ENCODE data around the gene IQSEC3. TPM values are rescaled to one million over a fixed set of nuclear protein-coding genes. Genes with fewer than 3 reads are reported as not detected.

Gene IQSEC3
- total and polyA plus RNA-seq, 2 of the 13 experiments (the other 11 are each of a cell fraction or from before 2014, with no cell fraction given) = not detected

DNA sequence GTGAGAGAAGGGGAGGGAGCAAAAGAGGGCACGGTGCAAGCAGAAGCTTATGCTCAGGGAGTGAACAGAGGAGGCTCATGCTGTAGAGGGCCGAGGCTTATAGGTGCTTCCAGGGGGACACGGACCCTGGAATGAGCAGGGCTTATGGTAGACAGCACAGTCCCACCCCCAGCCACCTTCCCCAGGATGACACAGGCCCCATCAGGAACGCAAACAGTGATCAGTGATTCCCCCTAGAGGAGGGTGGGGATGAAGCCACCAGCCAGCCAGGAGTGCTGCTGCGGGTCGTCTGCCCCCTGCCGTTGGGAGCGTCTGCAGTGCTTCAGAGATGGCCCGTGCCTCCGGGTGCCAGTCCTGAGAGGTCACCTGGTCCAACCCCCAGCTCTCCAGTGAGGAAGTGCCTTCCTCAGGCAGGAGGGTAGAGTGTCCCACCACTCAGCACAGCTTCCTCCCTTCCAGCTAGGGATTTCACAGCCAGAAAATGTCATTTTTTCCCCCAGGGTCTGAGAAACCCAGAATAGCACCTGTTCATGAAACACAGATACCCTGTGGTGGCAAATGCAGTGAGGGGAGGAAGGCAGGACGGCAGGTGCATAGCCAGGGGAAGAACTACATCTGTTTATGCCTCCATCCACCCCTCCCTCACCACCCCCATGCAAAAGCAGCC, 86.6 kb downstream of the IQSEC3 start (continued):
- TF ChIP-seq YEATS4 (CRISPR knock-in tag; IDR thresholded peaks at IDR 0.05; ENCODE audit: borderline replicate concordance) = no peak
- TF ChIP-seq ZNF761 (CRISPR knock-in tag; conservative IDR thresholded peaks at IDR 0.05) = no peak
- TF ChIP-seq KAT2B (IDR thresholded peaks at IDR 0.05; ENCODE audit: borderline replicate concordance, low read depth, low read length) = no peak
- no peak for TF ChIP-seq ERF (CRISPR knock-in tag; IDR thresholded peaks at IDR 0.05)
- no peak for TF ChIP-seq MAFF (IDR thresholded peaks at IDR 0.05; ENCODE audit: low read depth, low read length)
- no peak for TF ChIP-seq ZNF564 (CRISPR knock-in tag; IDR thresholded peaks at IDR 0.05)
- no peak for TF ChIP-seq ZNF18 (CRISPR knock-in tag; IDR thresholded peaks at IDR 0.05; ENCODE audit: insufficient replicate concordance)
- TF ChIP-seq ZNF256 (CRISPR knock-in tag; conservative IDR thresholded peaks at IDR 0.05) = no peak
- no peak for TF ChIP-seq ZNF891 (CRISPR knock-in tag; IDR thresholded peaks at IDR 0.05)
- no peak for TF ChIP-seq FOXC1 (CRISPR knock-in tag; IDR thresholded peaks at IDR 0.05; ENCODE audit: borderline replicate concordance)
- no peak for TF ChIP-seq GFI1 (CRISPR knock-in tag; IDR thresholded peaks at IDR 0.05; ENCODE audit: borderline replicate concordance)
- TF ChIP-seq KLF13 (CRISPR knock-in tag; IDR thresholded peaks at IDR 0.05) = no peak
- TF ChIP-seq, protein P1, sequence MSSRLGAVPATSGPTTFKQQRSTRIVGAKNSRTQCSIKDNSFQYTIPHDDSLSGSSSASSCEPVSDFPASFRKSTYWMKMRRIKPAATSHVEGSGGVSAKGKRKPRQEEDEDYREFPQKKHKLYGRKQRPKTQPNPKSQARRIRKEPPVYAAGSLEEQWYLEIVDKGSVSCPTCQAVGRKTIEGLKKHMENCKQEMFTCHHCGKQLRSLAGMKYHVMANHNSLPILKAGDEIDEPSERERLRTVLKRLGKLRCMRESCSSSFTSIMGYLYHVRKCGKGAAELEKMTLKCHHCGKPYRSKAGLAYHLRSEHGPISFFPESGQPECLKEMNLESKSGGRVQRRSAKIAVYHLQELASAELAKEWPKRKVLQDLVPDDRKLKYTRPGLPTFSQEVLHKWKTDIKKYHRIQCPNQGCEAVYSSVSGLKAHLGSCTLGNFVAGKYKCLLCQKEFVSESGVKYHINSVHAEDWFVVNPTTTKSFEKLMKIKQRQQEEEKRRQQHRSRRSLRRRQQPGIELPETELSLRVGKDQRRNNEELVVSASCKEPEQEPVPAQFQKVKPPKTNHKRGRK (CRISPR knock-in tag; IDR thresholded peaks at IDR 0.05) = no peak
- TF ChIP-seq NCOA1 (CRISPR knock-in tag; IDR thresholded peaks at IDR 0.05) = no peak
- no peak for TF ChIP-seq ZNF350 (CRISPR knock-in tag; IDR thresholded peaks at IDR 0.05; ENCODE audit: borderline replicate concordance, low read depth)
- TF ChIP-seq PATZ1 (CRISPR knock-in tag; IDR thresholded peaks at IDR 0.05) = peak; percentile 66
- no peak for TF ChIP-seq ZSCAN29 (CRISPR knock-in tag; conservative IDR thresholded peaks at IDR 0.05)
- no peak for TF ChIP-seq ZNF335 (CRISPR knock-in tag; IDR thresholded peaks at IDR 0.05)
- TF ChIP-seq TERF1 (CRISPR knock-in tag; IDR thresholded peaks at IDR 0.05) = peak; percentile 99
- no peak for TF ChIP-seq ZNF720 (CRISPR knock-in tag; IDR thresholded peaks at IDR 0.05)
- TF ChIP-seq, protein P2, sequence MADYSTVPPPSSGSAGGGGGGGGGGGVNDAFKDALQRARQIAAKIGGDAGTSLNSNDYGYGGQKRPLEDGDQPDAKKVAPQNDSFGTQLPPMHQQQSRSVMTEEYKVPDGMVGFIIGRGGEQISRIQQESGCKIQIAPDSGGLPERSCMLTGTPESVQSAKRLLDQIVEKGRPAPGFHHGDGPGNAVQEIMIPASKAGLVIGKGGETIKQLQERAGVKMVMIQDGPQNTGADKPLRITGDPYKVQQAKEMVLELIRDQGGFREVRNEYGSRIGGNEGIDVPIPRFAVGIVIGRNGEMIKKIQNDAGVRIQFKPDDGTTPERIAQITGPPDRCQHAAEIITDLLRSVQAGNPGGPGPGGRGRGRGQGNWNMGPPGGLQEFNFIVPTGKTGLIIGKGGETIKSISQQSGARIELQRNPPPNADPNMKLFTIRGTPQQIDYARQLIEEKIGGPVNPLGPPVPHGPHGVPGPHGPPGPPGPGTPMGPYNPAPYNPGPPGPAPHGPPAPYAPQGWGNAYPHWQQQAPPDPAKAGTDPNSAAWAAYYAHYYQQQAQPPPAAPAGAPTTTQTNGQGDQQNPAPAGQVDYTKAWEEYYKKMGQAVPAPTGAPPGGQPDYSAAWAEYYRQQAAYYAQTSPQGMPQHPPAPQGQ (CRISPR knock-in tag; IDR thresholded peaks at IDR 0.05; ENCODE audit: borderline replicate concordance) = no peak
- no peak for TF ChIP-seq CREB1 (IDR thresholded peaks at IDR 0.05)
- no peak for TF ChIP-seq CREB1 (CRISPR knock-in tag; IDR thresholded peaks at IDR 0.05)
- TF ChIP-seq FOXK2 (IDR thresholded peaks at IDR 0.05) = no peak
